DMS53 (cell line): ENCODE measurements around the gene LHX3.

Experiments
- DNase-seq: peaks from one replicate; lab custom pipeline; 2025; lab: John Stamatoyannopoulos, UW

Gene LHX3

GRCh38 chr9:136192289-136193126, 12.4 kb downstream of the LHX3 start:
- DNase-seq = no peak

GRCh38 chr9:136191960-136192286, 13.0 kb downstream of the LHX3 start:
- DNase-seq = no peak

GRCh38 chr9:136191099-136191959, 13.6 kb downstream of the LHX3 start:
- no peak for DNase-seq

GRCh38 chr9:136190656-136191055, 14.3 kb downstream of the LHX3 start:
- no peak for DNase-seq

GRCh38 chr9:136190237-136190601, 14.7 kb downstream of the LHX3 start:
- DNase-seq = no peak

GRCh38 chr9:136189394-136190236, 15.3 kb downstream of the LHX3 start:
- no peak for DNase-seq

- DNase-seq = no peak
Observed at GRCh38 chr9:136187683-136188586, 17.0 kb downstream of the LHX3 start.

GRCh38 chr9:136187197-136187596, 17.7 kb downstream of the LHX3 start:
- DNase-seq = no peak

- DNase-seq = no peak
Observed at GRCh38 chr9:136186386-136186785, 18.5 kb downstream of the LHX3 start.

- peak; percentile 38 for DNase-seq
Observed at GRCh38 chr9:136185596-136186366, 19.1 kb downstream of the LHX3 start.

GRCh38 chr9:136185066-136185465, 19.9 kb downstream of the LHX3 start:
- no peak for DNase-seq

GRCh38 chr9:136182850-136183422, 22.0 kb downstream of the LHX3 start:
- no peak for DNase-seq

GRCh38 chr9:136182420-136182787, 22.5 kb downstream of the LHX3 start:
- no peak for DNase-seq

- DNase-seq = no peak
Observed at GRCh38 chr9:136181784-136182419, 23.0 kb downstream of the LHX3 start.

- DNase-seq = no peak
Observed at GRCh38 chr9:136180586-136180985, 24.3 kb downstream of the LHX3 start.

- DNase-seq = no peak
Observed at GRCh38 chr9:136179761-136180160, 25.2 kb downstream of the LHX3 start.

- DNase-seq = no peak
Observed at GRCh38 chr9:136179101-136179616, 25.8 kb downstream of the LHX3 start.

GRCh38 chr9:136178773-136179075, 26.2 kb downstream of the LHX3 start:
- no peak for DNase-seq

GRCh38 chr9:136178061-136178772, 26.7 kb downstream of the LHX3 start:
- DNase-seq = no peak
